ENCODE measurements around the gene SMU1.

DNA sequence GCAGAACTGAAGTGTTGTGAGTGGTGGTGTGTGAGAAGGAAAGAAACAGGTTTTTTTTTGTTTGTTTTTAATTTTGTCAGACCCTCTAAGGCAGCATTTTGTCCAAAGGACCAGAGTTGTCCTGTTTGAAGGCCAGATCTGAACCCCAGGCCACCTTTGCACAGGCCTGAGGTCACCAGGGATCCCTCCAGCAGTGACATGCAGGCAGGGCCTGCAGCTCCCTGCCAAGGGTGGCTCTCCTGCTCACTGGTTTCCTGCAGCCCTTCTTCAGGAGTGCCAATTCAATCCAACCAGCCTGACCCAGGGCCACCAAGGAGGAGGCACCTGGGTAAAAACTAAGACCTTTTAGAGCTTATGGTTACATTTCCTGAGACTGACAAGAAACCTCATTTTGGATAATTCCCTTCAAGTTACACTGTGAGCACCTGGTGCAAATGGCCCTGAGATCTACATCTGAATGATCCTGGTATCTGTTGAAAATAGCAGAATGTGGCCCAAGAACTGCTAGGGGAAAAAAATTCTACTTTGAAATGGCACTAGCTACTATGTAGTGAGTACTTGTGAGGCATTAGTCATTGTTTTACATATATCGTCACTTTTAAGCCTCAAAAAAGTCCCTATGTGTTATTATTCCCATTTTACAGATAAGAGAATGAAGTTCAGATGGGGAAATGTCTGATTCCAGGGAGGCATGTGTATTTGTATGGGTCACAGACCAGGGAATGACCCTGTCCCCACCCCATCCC is 33.5 kb upstream of the SMU1 start:
- TF ChIP-seq, protein P1, sequence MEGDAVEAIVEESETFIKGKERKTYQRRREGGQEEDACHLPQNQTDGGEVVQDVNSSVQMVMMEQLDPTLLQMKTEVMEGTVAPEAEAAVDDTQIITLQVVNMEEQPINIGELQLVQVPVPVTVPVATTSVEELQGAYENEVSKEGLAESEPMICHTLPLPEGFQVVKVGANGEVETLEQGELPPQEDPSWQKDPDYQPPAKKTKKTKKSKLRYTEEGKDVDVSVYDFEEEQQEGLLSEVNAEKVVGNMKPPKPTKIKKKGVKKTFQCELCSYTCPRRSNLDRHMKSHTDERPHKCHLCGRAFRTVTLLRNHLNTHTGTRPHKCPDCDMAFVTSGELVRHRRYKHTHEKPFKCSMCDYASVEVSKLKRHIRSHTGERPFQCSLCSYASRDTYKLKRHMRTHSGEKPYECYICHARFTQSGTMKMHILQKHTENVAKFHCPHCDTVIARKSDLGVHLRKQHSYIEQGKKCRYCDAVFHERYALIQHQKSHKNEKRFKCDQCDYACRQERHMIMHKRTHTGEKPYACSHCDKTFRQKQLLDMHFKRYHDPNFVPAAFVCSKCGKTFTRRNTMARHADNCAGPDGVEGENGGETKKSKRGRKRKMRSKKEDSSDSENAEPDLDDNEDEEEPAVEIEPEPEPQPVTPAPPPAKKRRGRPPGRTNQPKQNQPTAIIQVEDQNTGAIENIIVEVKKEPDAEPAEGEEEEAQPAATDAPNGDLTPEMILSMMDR (conservative IDR thresholded peaks at IDR 0.05; ENCODE audit: low read length), result no peak
- TF ChIP-seq EZH2phosphoT487 (IDR thresholded peaks at IDR 0.05; ENCODE audit: borderline replicate concordance), result no peak
